ENCODE results near the gene NDUFB7.

GRCh38 chr19:14565298-14565679 is 6.6 kb downstream of the NDUFB7 start:
- TF ChIP-seq CTCF (IDR thresholded peaks at IDR 0.05) (no peak), POLR2A (IDR thresholded peaks at IDR 0.05) (no peak)
